Neural progenitor cell (in vitro differentiated cells): Measurements from ENCODE around the gene SYVN1.

Source experiments
- CTCF ChIP-seq: fragments of 200-600 bp; sonication (generic); IDR thresholded peaks from 2 replicates; pipeline ENCODE4 v1.5.1; 2017; ENCODE audit warnings: antibody characterized with exemption, mild to moderate bottlenecking
- EZH2 ChIP-seq: fragments of 200-600 bp; sonication (generic); IDR thresholded peaks from 2 replicates; pipeline ENCODE4 v1.6.1; 2017; ENCODE audit warnings: antibody characterized with exemption, mild to moderate bottlenecking, moderate library complexity

GRCh38 chr11:65136515-65137096 lies 2.3 kb upstream of the SYVN1 start:
- TF ChIP-seq CTCF (no peak), EZH2 (no peak)
